ENCODE data around the gene MYH15. TPM values are rescaled to one million over a fixed set of nuclear protein-coding genes. Genes with fewer than 3 reads are reported as not detected.

The MYH15 gene
- total and polyA plus RNA-seq, 2 of the 8 experiments (the other 6 are each of a cell fraction or from before 2014, with no cell fraction given) = under 0.01 TPM; not detected in 1

DNA sequence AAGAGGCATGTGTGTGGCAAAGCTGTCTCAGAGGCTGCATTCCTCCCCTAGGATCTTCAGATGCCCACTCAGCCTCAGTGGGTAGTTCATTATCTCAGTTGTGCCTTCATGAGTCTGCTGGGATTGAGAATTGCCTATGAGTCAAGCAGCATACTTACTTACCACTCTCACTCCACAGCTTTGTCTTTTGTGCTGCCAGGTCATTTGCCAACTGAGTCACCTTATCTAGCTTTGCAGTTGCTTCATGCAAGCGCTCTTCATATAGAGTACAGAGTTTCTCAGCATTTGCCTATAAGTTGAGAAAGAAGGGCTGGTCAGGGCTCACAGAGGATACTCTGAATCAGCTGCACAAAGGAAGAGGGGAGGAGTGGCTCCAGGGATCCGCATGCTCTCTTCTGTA is 89.5 kb downstream of the MYH15 start:
- Histone ChIP-seq H2AFZ (ENCODE audit: low read length) (no peak overlapping the region), H4K20me1 (replicated peaks in 1 of 2; ENCODE audit: control insufficient read depth in 1 of 2, insufficient read depth in 2 of 2, low read length in 2 of 2) (no peaks in the 10 kb centered on the region), H3K79me1 (ENCODE audit: low read depth, low read length) (no peaks in the 10 kb centered on the region), H2BK20ac (ENCODE audit: low read length) (no peak overlapping the region), H4K5ac (ENCODE audit: insufficient read length, low read depth, low read length) (no peak overlapping the region), H3K14ac (ENCODE audit: insufficient read length) (no peak overlapping the region), H3K18ac (ENCODE audit: extremely low read depth, low read length) (no peak overlapping the region), H4K8ac (ENCODE audit: extremely low read depth, insufficient read depth, low read length) (no peak overlapping the region), H3K27ac (ENCODE audit: low read depth, low read length) (no peak overlapping the region), H3K9ac (replicated peaks in 1 of 4; ENCODE audit: extremely low read depth in 1 of 4, low read depth in 3 of 4, low read length in 3 of 4) (no peak overlapping the region), H2AK5ac (ENCODE audit: low read depth, low read length) (no peak overlapping the region), H3K23me2 (ENCODE audit: low read depth, low read length) (no peaks in the 10 kb centered on the region), H2BK5ac (ENCODE audit: low read depth, low read length) (no peak overlapping the region), H3K4me1 (replicated peaks in 1 of 4; ENCODE audit: control insufficient read depth in 3 of 4, insufficient read depth in 4 of 4, low read length in 3 of 4) (no peaks in the 10 kb centered on the region), H3K79me2 (ENCODE audit: control insufficient read depth in 1 of 2, insufficient read depth in 2 of 2, low read length in 2 of 2) (no peaks in the 10 kb centered on the region), H3K23ac (ENCODE audit: insufficient read length) (no peak overlapping the region), H3K4me3 (ENCODE audit: extremely low read depth in 1 of 4, insufficient read depth in 2 of 4, low read depth in 3 of 4, low read length in 4 of 4) (no peak overlapping the region), H3K9me3 (ENCODE audit: insufficient read depth in 2 of 2, low read depth in 1 of 2, low read length in 1 of 2) (no peaks in the 10 kb centered on the region), H2BK120ac (replicated peaks; ENCODE audit: low read depth, low read length) (no peak overlapping the region), H4K91ac (replicated peaks; ENCODE audit: insufficient read length, low read length) (no peak overlapping the region), H3K56ac (replicated peaks; ENCODE audit: insufficient read length, low read depth, low read length) (no peak overlapping the region), H3K4ac (replicated peaks; ENCODE audit: insufficient read length, low read depth, low read length) (no peak overlapping the region), H3K4me2 (ENCODE audit: insufficient read depth in 1 of 2, low read depth in 2 of 2, low read length in 2 of 2) (no peak overlapping the region), H2BK15ac (ENCODE audit: low read length) (no peak overlapping the region), H3K27me3 (replicated peaks in 1 of 4; ENCODE audit: control insufficient read depth in 3 of 4, extremely low read depth in 1 of 4, insufficient read depth in 3 of 4, low read length in 3 of 4) (peaks cover 0 to 1% (median 0%) of the 10 kb centered on the region in 4 experiments; a peak in 1 of 7 replicates), H2BK12ac (ENCODE audit: low read depth, low read length) (no peak overlapping the region), H3K36me3 (ENCODE audit: control insufficient read depth in 2 of 4, insufficient read depth in 4 of 4, low read length in 3 of 4) (no peaks in the 10 kb centered on the region)
- DNase-seq (ENCODE audit: low read depth in 1 of 2, low spot score in 2 of 2) = no peak
- no peak for TF ChIP-seq SUZ12 (IDR thresholded peaks at IDR 0.05; ENCODE audit: low read length)
- TF ChIP-seq TCF12 (IDR thresholded peaks at IDR 0.05; ENCODE audit: low read depth, low read length) = no peak
- TF ChIP-seq FOSL1 (IDR thresholded peaks at IDR 0.05; ENCODE audit: insufficient read depth, low read depth, low read length) = no peak
- TF ChIP-seq SP4 (IDR thresholded peaks at IDR 0.05; ENCODE audit: low read length) = no peak
- no peak for TF ChIP-seq POU5F1 (IDR thresholded peaks at IDR 0.05; ENCODE audit: low read depth, low read length)
- no peak for TF ChIP-seq SP1 (IDR thresholded peaks at IDR 0.05; ENCODE audit: low read depth, low read length)
- no peak for TF ChIP-seq SIN3A (conservative IDR thresholded peaks at IDR 0.05 in 1 of 2, IDR thresholded peaks at IDR 0.05 in 1 of 2; ENCODE audit: low read depth in 1 of 2, low read length in 2 of 2)
- no peak for TF ChIP-seq TBP (IDR thresholded peaks at IDR 0.05; ENCODE audit: low read depth, low read length)
- no peak for TF ChIP-seq GABPA (IDR thresholded peaks at IDR 0.05; ENCODE audit: borderline replicate concordance, insufficient read depth, low read length)
- TF ChIP-seq CHD1 (IDR thresholded peaks at IDR 0.05; ENCODE audit: low read depth, low read length) = no peak
- TF ChIP-seq ASH2L (IDR thresholded peaks at IDR 0.05; ENCODE audit: low read length) = no peak
- CTCF ChIA-PET (ENCODE audit: partially characterized antibody) = interaction anchor here (0.8 to 2.0 kb wide), 3 partner anchors 9 to 82 kb away, joined by 3 to 6 read pairs (median 3); no protein-coding TSS in a partner anchor
- FAIRE-seq = no peak
- WGBS, 2 experiments (ENCODE audit: extremely low coverage in 1 of 2, insufficient coverage in 1 of 2, insufficient read length in 1 of 2, insufficient replicate concordance in 2 of 2, low coverage in 1 of 2, low lambda C conversion rate in 2 of 2, missing lambda C conversion rate in 1 of 2) = 76% methylated on average over 2 of the region's 2 CpGs; no CpG with 5 or more reads in 1 of the 2 experiments
- POLR2A ChIA-PET (ENCODE audit: partially characterized antibody) = no interaction called here
